ENCODE data around the gene MCL1.

The MCL1 gene

DNA sequence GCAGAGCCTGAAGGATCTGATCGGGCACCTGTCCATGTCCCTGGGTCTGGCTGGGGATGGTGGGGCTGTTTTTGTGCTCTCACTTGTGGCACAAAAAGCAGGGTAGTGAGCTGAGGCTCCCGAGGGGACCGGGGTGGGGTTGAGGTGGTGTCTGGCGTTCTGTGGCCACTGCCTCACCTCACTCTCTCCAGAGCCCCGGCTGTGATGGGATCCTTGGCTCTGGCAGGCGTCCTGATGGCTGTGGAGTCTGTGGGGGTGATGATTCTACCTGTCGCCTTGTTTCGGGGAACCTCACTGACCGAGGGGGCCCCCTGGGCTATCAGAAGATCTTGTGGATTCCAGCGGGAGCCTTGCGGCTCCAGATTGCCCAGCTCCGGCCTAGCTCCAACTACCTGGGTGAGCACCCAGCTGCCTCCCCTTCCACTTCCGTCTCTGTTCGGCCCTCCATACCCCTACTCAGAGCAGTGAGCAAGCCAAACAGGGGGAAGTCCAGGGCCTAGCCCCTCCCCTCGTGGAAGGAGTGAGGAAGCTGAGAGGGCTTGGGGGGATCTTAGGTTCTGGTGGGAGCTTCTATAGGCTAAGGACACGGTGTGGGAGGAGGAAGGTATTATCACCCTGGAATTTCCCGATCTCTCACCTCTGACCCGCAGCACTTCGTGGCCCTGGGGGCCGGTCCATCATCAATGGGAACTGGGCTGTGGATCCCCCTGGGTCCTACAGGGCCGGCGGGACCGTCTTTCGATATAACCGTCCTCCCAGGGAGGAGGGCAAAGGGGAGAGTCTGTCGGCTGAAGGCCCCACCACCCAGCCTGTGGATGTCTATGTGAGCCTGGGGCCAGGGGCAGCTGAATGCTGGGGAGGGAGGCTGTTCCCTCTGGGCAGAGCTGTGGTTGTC, 23.2 kb downstream of the MCL1 start:
- DNase-seq: no peak

DNA sequence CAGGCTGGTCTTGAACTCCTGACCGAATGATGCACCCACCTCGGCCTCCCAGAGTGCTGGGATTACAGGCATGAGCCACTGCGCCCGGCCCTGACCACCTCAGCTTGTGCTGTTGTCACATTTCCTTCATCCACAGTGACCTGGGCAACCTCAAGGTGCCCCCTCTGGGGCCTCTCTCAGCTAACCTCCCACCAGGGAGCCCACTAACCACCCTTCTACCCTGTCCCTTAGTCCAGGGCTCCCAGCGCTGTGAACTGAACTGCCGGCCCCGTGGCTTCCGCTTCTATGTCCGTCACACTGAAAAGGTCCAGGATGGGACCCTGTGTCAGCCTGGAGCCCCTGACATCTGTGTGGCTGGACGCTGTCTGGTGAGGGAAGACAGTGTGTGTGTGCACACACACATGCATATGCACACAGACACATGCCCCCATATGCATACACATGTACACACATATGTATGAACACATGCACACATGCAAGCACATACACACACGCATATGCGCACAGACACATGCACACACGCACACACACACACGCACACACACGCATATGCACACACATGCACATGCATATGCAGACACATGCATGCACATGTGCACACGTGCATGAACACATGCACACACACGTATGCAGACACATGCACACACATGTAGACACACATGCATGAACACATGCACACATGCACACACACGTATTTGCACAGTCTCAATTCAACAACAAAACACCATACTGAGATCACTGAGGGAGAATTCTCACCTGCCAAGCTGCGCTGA, 24.0 kb downstream of the MCL1 start:
- DNase-seq: no peak

DNA sequence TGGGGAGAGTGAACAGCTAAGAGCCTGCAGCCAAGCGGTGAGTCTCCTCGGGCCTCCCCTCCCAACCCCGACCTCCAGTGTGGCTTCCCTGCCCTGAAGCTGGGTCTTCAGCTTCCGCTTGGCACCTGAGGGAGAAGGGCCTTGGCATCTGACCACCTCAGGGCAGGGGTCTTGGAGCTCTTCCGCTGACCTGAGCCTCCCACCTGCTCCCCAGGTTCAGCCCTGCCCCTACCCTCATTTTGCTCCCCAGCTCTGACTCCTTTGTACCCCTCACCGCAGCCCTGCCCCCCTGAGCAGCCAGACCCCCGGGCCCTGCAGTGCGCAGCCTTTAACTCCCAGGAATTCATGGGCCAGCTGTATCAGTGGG, 25.3 kb downstream of the MCL1 start:
- DNase-seq: no peak

DNA sequence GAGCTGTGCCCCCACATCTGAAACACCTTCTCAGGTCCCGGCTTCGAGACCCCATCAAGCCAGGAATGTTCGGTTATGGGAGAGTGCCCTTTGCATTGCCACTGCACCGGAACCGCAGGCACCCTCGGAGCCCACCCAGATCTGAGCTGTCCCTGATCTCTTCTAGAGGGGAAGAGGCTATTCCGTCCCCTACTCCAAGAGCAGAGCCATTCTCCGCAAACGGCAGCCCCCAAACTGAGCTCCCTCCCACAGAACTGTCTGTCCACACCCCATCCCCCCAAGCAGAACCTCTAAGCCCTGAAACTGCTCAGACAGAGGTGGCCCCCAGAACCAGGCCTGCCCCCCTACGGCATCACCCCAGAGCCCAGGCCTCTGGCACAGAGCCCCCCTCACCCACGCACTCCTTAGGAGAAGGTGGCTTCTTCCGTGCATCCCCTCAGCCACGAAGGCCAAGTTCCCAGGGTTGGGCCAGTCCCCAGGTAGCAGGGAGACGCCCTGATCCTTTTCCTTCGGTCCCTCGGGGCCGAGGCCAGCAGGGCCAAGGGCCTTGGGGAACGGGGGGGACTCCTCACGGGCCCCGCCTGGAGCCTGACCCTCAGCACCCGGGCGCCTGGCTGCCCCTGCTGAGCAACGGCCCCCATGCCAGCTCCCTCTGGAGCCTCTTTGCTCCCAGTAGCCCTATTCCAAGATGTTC, 25.9 kb downstream of the MCL1 start:
- no peak for DNase-seq

DNA sequence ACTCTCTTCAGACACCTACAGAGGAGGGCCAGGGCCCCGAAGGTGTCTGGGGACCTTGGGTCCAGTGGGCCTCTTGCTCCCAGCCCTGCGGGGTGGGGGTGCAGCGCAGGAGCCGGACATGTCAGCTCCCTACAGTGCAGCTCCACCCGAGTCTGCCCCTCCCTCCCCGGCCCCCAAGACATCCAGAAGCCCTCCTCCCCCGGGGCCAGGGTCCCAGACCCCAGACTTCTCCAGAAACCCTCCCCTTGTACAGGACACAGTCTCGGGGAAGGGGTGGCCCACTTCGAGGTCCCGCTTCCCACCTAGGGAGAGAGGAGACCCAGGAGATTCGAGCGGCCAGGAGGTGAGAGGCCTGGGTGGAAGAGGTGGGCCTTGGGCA, 26.5 kb downstream of the MCL1 start:
- DNase-seq: no peak

DNA sequence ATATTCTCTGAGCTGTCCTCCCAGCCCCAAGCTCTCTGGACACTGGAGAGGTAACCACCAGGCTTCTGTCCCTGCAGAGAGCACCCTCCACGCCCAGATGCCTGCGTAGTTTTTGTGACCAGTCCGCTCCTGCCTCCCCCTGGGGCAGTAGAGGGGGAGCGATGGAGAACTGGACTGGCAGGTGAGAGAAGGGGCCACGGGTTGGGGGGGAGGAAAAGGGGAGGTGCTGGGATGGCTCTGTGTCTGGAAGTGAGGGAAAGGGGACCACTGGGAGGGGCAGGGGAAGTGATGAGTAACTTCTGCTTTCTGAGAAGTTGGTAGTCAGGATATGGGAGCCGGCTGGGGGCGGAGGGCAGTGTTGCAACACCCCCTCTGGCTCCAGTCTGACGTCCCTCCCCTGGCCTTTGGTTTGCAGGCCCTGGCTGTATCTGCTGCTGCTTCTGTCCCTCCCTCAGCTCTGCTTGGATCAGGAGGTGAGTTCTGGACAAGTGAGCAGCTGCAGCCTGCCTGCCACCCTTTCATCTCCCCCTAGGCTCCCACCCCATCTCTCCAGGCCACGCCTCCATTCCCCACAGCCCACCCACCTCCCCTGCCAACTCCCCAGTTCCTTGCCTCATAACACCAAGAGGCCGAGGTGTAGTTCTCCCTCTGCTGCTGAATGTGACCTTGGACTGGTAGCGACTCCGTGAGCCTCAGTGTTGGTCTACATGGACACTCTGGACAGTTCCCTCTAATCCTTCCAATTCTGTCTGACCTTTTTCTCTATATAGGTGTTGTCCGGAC, 27.1 kb downstream of the MCL1 start:
- DNase-seq: no peak

DNA sequence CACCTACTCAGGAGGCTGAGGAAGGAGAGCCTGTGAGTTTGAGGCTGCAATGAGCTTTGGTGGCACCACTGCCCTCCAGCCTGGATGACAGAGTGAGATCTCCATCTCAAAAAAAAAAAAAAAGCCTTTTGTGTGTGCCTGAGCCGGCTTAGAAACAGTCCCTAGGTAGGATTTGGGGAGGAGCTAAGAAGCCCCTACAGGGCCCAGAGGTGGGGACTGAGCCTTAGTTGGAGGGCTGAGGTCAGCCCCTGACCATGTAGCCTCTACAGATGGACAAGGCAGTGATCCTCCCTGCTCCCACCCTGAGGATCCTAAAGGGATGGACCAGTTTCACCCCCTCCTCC, 27.7 kb downstream of the MCL1 start:
- no peak for DNase-seq

DNA sequence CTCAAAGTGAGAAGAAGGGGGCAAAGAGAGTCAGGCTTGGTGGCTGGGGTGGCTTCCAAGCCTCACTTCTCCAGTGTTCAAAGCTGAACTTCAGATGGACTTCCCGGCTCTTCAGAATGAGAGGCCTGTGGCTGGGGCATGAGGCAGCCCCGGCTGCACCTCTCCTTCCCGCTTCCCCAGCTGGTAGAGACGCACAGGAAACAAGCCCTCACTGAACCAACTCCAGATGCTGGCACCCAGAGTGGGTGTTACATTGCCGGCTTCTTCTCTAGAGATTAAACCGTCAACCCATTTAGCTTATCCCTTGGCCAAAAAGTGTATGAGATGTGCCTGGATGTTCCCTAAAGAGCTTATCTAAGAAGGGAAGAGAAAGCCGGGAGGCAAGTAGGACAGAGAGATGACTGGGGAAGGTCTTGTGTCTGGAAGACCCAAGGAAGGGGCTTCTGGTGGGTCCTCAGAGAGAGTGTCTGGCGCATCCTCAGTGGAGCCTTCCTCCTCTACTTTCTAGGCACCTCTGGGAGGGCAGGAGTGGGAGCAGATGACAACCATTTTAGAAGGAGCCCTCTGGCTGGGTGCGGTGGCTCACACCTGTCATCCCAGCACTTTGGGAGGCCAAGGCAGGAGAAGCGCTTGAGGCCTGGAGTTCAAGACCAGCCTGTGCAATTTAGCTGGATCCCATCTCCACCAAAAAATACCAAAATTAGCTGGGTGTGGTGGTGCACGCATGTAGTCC, 28.2 kb downstream of the MCL1 start:
- no peak for DNase-seq

DNA sequence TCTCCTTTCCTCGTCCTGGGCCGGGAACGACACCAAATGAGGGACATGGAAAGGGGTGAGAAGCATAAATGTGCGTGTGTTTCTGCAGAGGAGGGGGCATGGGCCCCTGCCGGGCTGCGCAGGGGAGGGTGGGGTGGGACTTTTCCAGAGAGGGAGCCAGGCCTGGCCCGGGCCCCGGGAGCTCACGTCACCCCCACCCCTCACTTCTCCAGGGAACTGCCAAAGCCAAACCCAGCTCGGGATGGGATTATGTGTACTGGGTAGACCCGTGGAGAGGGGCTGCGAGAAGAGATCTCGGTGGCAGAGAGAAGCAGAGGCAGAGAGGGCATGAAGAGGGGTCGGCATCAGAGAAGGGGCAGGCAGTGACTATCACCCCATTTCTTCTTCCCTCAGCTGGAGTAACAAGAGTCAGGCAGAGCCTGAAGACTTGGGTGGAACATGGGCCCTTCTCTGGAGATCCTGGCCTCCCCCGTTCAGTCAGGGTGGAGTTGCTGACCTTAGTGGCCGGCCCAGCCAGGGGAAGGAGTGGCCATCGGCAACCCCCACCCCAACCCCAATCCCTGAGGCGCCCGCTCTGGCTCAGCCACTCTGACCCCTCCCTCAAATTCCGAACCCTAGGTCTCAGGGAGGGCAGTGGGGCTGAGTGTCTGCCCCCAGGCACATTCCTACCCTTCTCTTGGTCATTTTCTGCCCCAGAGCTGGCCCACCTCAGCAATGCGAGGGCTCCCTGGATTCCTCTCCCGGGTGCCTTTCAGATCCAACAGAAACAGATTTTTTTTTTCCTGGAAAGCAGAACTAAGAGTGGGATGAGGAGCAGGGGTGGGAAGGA, 29.0 kb downstream of the MCL1 start:
- DNase-seq: no peak

DNA sequence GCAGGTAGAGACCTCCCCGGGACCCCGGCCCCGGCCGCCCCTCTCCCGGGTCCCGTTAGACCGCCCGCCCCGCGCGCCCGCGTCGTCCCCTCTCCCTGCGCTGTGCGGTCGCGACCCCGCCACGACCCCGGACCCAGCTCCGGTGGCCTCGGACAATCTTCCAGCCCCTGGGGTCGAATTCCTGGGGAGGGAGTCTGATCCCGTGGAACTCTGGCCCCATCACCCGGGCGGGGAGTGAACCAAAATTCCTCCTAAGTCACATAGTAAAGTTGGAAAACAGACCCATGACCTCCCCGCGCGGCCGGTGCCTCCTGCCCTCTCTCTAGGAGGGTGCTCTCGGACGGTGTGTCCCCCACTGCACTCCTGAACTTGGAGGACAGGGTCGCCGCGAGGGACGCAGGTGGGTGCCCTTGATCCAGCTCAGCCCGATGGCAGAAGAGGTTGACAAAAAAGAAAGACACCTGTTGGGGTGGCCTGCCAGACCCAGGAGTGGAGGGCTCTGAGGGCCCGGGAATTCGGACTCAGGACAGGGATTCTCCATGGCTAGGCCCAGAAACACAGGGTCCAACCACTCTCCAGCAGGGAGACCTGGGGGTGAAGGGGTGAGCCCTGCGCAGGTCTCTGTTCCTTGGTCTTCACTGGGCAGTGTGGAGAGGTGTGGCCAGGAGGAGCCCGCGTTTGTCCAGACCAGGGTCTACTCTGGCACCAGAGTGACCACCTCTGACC, 29.8 kb downstream of the MCL1 start:
- no peak for DNase-seq

DNA sequence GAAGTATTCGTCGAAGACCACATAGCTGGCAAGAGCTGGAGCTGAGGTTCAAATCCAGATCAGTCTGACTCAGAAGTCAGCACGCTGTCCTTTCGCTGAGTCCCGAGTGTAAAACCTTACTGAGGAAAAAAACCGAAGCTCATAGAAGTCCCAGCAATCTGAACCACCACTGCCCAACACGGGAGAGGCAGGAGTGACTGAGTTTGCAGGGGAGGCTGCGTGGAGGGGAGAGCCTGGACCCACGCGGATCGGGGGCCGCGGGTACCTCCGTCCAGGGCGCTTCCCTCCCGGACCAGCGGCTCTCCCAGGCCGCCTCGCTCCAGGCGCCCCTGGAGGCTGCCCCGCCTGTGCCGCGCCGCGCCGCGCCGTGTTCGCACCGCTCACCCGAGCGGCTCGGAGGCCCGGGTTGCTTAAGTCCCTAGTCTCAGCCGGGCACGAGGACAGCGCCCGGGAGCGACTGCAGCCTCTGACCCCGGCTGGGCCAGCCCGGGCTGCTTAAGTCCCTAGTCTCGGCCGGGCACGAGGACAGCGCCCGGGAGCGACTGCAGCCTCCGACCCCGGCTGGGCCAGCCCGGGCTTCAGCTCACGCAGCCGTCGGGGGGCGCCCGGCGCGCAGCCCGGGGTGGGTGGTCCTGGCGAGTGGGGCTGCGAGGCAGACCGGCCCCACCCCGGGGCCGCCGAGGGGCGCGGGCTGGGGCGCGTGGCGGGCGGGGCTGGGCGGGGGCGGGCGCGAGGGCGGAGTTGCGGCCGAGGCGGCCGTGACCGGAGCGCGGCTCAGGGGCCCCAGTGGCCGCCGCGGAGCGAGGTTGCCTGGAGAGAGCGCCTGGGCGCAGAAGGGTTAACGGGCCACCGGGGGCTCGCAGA, 30.5 kb downstream of the MCL1 start, which contains the start of gene ADAMTSL4:
Gene ADAMTSL4 (plus strand): TSS at position 777 of the 864 bp plus-strand sequence. CDS start 2,881 bp downstream, outside the sequence.
- DNase-seq: no peak

DNA sequence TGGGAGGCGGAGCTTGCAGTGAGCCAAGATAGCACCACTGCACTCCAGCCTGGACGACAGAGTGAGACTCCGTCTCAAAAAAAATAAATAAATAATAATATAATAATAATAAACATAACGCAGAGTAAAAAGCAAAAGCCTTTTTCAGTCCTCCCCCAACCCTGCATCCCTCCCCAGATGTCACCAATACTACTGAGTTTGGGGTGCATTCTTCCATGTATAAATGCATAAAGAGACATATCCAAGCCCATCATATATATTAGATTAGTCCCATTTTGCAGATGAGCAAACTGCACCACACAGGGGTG, 31.1 kb downstream of the MCL1 start:
- no peak for DNase-seq

DNA sequence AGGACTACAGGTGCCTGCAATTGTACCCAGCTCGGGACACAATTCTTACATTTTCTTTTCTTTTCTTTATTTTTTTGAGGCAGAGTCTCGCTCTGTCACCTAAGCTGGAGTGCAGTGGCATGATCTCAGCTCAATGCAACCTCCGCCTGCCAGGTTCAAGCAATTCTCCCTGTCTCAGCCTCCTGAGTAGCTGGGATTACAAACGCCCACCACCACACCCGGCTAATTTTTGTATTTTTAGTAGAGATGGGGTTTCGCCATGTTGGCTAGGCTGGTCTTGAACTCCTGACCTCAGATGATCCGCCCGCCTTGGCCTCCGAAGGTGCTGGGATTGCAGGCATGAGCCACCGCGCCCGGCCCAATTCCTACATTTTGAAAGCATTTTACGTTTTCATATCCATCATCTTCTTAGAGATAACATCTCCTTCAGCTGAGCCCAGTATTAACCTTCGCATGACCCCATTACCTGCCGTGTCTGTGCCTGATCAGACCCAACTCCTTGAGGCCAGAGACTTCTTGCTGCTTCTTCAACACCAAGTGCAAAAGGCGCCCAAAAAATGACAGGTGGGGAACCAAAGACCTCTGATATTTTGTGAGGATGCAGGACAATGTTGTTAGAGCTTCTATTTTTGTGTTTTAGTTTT, 33.0 kb downstream of the MCL1 start:
- DNase-seq: no peak

DNA sequence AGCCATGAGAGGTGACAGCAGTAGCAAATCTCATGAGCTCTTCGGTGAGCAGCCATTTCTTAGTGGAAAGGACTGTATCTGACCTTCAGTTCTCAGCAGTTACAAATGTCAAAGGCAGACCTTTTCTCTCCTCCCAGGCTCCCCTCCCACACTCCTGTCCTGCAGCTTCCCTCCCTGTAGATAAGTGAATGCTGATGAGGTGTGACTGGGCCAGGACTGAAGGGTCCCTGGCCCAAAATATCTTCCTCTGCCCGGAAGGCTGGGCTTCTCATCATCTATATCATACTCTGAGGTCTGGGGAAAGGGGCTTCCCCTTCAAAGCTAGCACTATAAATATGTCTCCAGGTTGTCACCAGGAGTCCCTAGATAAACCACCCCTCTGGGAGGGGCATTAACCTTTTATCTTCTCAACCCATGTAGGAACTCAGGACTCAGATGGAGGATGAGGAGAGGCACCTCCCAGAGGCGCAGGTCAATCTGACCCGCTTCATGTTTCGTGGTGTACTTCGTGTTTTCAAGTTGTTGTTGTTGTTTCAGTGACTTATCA, 33.9 kb downstream of the MCL1 start:
- DNase-seq: no peak

DNA sequence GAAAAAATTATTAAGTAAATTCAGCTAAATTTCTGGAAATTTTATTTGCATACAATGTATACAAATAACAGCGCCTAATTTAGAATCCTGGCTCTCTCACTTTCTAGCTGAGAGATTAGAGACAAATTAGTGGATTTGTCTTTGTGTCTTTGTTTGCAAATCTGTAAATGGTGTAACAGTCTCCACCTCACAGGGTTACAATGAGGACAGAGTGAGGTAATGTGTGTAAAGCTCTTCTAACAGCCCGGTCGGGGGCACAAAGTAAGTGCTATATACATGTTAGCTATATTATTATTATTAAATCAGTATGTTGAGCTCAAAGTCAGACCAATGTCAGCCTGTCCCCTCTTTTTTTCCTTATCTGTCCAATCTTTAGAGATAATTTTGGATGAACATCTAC, 35.2 kb downstream of the MCL1 start:
- no peak for DNase-seq

DNA sequence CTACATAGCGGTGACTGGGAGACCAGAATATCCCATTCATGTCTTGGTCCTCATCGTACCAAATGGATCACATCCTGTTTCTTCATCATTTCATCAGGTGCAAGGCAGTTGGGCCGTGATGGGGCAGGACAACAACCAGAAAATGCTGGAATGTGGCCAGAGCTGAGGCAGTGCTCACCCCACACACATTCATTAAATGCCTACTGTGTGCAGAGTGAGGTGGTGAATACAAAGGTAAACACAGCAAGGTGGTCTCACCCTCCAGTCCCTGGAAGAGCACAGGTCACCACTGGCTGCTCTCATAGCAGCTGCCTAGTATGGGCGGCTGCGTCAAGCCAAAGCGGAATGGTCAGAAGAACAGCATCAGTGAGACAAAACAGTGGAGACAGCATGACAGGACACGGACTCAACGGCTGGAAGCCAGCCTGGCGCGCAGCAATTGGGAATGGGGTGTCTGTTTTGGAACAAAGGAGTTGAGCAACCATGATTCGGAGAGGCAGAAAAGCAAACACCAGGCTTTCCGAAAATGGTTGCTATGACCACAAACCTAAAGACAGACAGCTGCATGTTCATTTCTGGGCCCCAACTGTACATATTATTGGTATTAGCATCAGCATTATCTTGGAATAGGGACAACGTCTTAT, 35.8 kb downstream of the MCL1 start:
- no peak for DNase-seq

DNA sequence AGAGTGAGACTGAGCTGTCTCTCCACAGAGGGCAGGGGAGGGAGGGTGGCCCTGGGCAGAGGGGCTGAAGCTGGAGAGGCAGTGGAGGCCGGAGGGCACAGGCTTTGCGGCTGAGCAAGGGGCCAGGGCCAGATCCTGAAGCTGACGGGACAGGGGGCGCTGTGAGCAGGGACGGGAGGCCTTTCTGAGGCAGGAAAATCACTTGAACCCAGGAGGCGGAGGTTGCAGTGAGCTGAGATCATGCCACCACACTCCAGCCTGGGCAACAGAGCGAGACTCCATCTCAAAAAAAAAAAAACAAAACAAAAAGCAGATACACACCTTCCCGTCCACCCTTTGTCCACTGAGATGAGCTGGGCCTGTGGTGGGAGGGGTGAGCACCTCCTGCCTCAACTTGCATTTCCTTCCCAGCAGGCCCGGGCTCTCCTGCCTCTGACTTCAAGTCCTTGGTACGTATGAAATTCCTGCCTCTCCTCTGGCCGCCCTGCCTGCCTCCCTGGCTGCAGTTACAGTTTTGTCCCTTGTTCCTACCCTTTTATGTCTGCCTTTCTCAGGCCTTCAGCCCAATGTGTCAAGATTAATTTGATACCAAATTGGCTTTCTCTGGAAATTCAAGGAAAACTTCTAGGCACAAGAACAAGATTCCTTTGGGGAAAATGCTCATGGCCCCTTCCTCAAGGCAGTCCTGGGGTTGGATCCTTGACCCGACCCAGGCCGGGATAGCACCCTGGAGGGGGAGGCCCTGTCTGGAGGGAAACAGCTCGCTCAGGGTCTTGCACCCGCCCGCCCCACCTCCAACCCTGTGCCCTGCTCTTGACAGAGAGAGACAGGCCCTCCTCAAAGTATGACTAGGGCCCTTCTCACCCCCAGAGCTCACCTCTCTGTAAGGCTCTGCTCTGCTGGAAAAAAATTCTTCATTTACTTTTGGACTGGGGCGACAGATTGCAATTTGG, 41.4 kb downstream of the MCL1 start:
- no peak for DNase-seq
